Naive thymus-derived CD4-positive, alpha-beta T cell (primary cell): ENCODE results near the gene SLC16A12. TPM values are rescaled to one million over a fixed set of nuclear protein-coding genes. Genes with fewer than 3 reads are reported as not detected.
A peak's percentile ranks its signal among the peaks of the same experiment; 100 is the strongest.

ENCODE experiments used
- ATAC-seq: fragments of 150-1000 bp; cut with Tn5 transposase; 2 replicates; pipeline ENCODE4 v1.10.0; 2021; ENCODE audit warnings: mild to moderate bottlenecking, moderate library complexity
- CTCF ChIA-PET: fragments of 350-600 bp; sonication (Branson Sonifier 250); formaldehyde crosslinking; loops from one replicate; lab custom pipeline; 2021; ENCODE audit warnings: antibody characterized with exemption; lab: Charles Lee
- POLR2A ChIA-PET: fragments of 350-600 bp; sonication (Branson Sonifier 250); formaldehyde crosslinking; loops from one replicate; lab custom pipeline; 2021; ENCODE audit warnings: antibody characterized with exemption, inconsistent platforms; lab: Charles Lee
- DNase-seq, 9 donors: peaks; one replicate each; pipeline versions ENCODE4 v3.0.0 to v3.0.0-alpha.2; 2020 to 2022; ENCODE audit warnings: mixed read lengths in 1 of 9
- H3K27ac ChIP-seq: one replicate; pipeline ENCODE4 v1.7.0; 2013; ENCODE audit warnings: mild to moderate bottlenecking, low read depth, low read length, moderate library complexity
- H3K27me3 ChIP-seq, 2 donors: one replicate each; pipeline ENCODE4 v1.7.0; 2013; ENCODE audit warnings: low read length in 2 of 2, mild to moderate bottlenecking in 2 of 2, moderate library complexity in 2 of 2; ENCODE audit not compliant: control insufficient read depth in 2 of 2, insufficient read depth in 2 of 2
- H3K36me3 ChIP-seq, 3 experiments: 1 replicate in 2 of 3; 2 replicates in 1 of 3; pipeline ENCODE4 v1.7.0; 2013; ENCODE audit warnings: low read length in 3 of 3, mild to moderate bottlenecking in 3 of 3, moderate library complexity in 1 of 3; ENCODE audit not compliant: insufficient read depth in 3 of 3, control insufficient read depth in 2 of 3
- H3K4me1 ChIP-seq, 2 donors: one replicate each; pipeline ENCODE4 v1.7.0; 2013; ENCODE audit warnings: low read length in 2 of 2, mild to moderate bottlenecking in 2 of 2, moderate library complexity in 1 of 2; ENCODE audit not compliant: control insufficient read depth in 2 of 2, insufficient read depth in 2 of 2
- H3K4me3 ChIP-seq: 2 replicates; pipeline ENCODE4 v1.7.0; 2013; ENCODE audit warnings: mild to moderate bottlenecking, low read length
- H3K9me3 ChIP-seq, 3 experiments: 1 replicate in 2 of 3; 2 replicates in 1 of 3; pipeline ENCODE4 v1.7.0; 2013; ENCODE audit warnings: low read length in 3 of 3; ENCODE audit not compliant: control insufficient read depth in 2 of 3
- H3K27ac Mint-ChIP-seq, 9 donors: one replicate each; pipeline ENCODE4 v1.8.0; 2020 to 2022; ENCODE audit warnings: mixed read lengths in 9 of 9, mild to moderate bottlenecking in 8 of 9, moderate library complexity in 5 of 9, inconsistent platforms in 2 of 9
- H3K27me3 Mint-ChIP-seq, 5 donors: one replicate each; pipeline ENCODE4 v1.8.0; 2021 to 2022; ENCODE audit warnings: mixed read lengths in 5 of 5, mild to moderate bottlenecking in 1 of 5
- H3K36me3 Mint-ChIP-seq, 5 donors: one replicate each; pipeline ENCODE4 v1.8.0; 2020 to 2022; ENCODE audit warnings: mixed read lengths in 5 of 5, mild to moderate bottlenecking in 3 of 5, inconsistent platforms in 1 of 5
- H3K4me1 Mint-ChIP-seq, 7 donors: one replicate each; pipeline ENCODE4 v1.8.0; 2020 to 2022; ENCODE audit warnings: mixed read lengths in 7 of 7, mild to moderate bottlenecking in 3 of 7, inconsistent platforms in 1 of 7
- H3K4me3 Mint-ChIP-seq, 10 donors: one replicate each; pipeline ENCODE4 v1.8.0; 2020 to 2022; ENCODE audit warnings: mild to moderate bottlenecking in 10 of 10, mixed read lengths in 10 of 10, moderate library complexity in 6 of 10, inconsistent platforms in 2 of 10
- H3K9me3 Mint-ChIP-seq, 11 donors: one replicate each; pipeline ENCODE4 v1.8.0; 2020 to 2022; ENCODE audit warnings: mixed read lengths in 11 of 11, mild to moderate bottlenecking in 4 of 11, inconsistent platforms in 1 of 11, moderate library complexity in 1 of 11
- intact Hi-C, 2 donors: fragments of 100-400 bp; cut with micrococcal nuclease; formaldehyde crosslinking; loops; one replicate each; pipeline ENCODE4 v1.15.1; 2023
- polyA plus RNA-seq, 2 donors: library from polyadenylated mRNA; unstranded; fragments of 300-500 nt; fragmentation: Illumina TruSeq; gene quantifications; one replicate each; pipeline ENCODE4 v1.2.3, GENCODE V29; 2021
- total RNA-seq, 6 experiments: library from RNA in 5 of 6; stranded (reverse) in 5 of 6; gene quantifications; 1 replicate in 5 of 6; 2 replicates in 1 of 6; pipeline ENCODE4 v1.2.3 and lab custom pipeline; 2021 to 2026

The SLC16A12 gene
- not detected for total RNA-seq
- not detected for polyA plus RNA-seq
- not detected for total RNA-seq (lab: John Stamatoyannopoulos, UW)

- intact Hi-C loops, result no loop called here
- Mint-ChIP-seq H3K4me1 (peaks cover 0 to 17% (median 11%) of the 10 kb centered on the region in 7 donors), H3K4me3 (peak within 1 kb of the TSS in 7 of 10 donors; percentile 14 to 66 (median 46)), H3K27ac (no peak within 1 kb of the TSS), H3K9me3 (peaks cover 0 to 2% (median 0%) of the 10 kb centered on the region in 11 donors), H3K27me3 (peaks cover 54 to 80% (median 74%) of the 10 kb centered on the region in 5 donors), H3K36me3 (no peaks in the 10 kb centered on the region)
- ATAC-seq (peak; percentile 20), DNase-seq (no peak)
- no peak within 1 kb of the TSS for H3K27ac ChIP-seq
- no peaks in the 10 kb centered on the region for H3K36me3 ChIP-seq
- no peaks in the 10 kb centered on the region for H3K9me3 ChIP-seq
- ChIA-PET CTCF (interaction anchor here (0.6 kb wide), 1 partner anchor 1219 kb away, joined by 3 read pairs; no protein-coding TSS in a partner anchor), POLR2A (no interaction called here)
- H3K4me1 ChIP-seq, result no peaks in the 10 kb centered on the region
- no peaks in the 10 kb centered on the region for H3K27me3 ChIP-seq
- H3K4me3 ChIP-seq, result no peak within 1 kb of the TSS
Measured at GRCh38 chr10:89535171-89536012, at the start of gene SLC16A12. Gene SLC16A12, minus strand, starts transcription at chr10:89535594. Its CDS starts 73,016 bp downstream, at chr10:89462578.

- H3K4me1 ChIP-seq, result no peaks in the 10 kb centered on the region
- no peak overlapping the region for H3K4me3 Mint-ChIP-seq
- no peaks in the 10 kb centered on the region for H3K36me3 ChIP-seq
- no peaks in the 10 kb centered on the region for H3K9me3 ChIP-seq
- no peaks in the 10 kb centered on the region for H3K4me1 Mint-ChIP-seq
- no peaks in the 10 kb centered on the region for H3K9me3 Mint-ChIP-seq
- H3K27ac Mint-ChIP-seq, result no peak overlapping the region
- no peak overlapping the region for H3K27ac ChIP-seq
- no peaks in the 10 kb centered on the region for H3K27me3 Mint-ChIP-seq
- ChIA-PET CTCF (no interaction called here), POLR2A (no interaction called here)
- ATAC-seq (no peak), DNase-seq (no peak)
- peaks cover 0 to 6% (median under 1%) of the 10 kb centered on the region in 5 donors for H3K36me3 Mint-ChIP-seq
- no peaks in the 10 kb centered on the region for H3K27me3 ChIP-seq
- no peak overlapping the region for H3K4me3 ChIP-seq
- intact Hi-C loops, result no loop called here
Measured at GRCh38 chr10:89582022-89582421, 46.6 kb upstream of the SLC16A12 start.

GRCh38 chr10:89580243-89580642 is 44.8 kb upstream of the SLC16A12 start:
- Histone ChIP-seq H3K36me3 (no peaks in the 10 kb centered on the region), H3K27me3 (no peaks in the 10 kb centered on the region), H3K4me1 (no peaks in the 10 kb centered on the region), H3K9me3 (no peaks in the 10 kb centered on the region), H3K27ac (no peak overlapping the region), H3K4me3 (no peak overlapping the region)
- Mint-ChIP-seq H3K4me3 (no peak overlapping the region), H3K9me3 (peaks cover 0 to 1% (median 0%) of the 10 kb centered on the region in 11 donors), H3K4me1 (no peaks in the 10 kb centered on the region), H3K36me3 (peaks cover 0 to 6% (median 0%) of the 10 kb centered on the region in 5 donors), H3K27ac (no peak overlapping the region), H3K27me3 (no peaks in the 10 kb centered on the region)
- intact Hi-C loops, result no loop called here
- DNase-seq, result no peak
- no peak for ATAC-seq
- ChIA-PET POLR2A (no interaction called here), CTCF (no interaction called here)

GRCh38 chr10:89576696-89577095 is 41.3 kb upstream of the SLC16A12 start:
- H3K27me3 Mint-ChIP-seq, result no peaks in the 10 kb centered on the region
- no peaks in the 10 kb centered on the region for H3K27me3 ChIP-seq
- POLR2A ChIA-PET, result no interaction called here
- H3K27ac ChIP-seq, result no peak overlapping the region
- no peaks in the 10 kb centered on the region for H3K4me1 Mint-ChIP-seq
- no peaks in the 10 kb centered on the region for H3K36me3 ChIP-seq
- no peaks in the 10 kb centered on the region for H3K4me1 ChIP-seq
- intact Hi-C loops, result no loop called here
- CTCF ChIA-PET, result no interaction called here
- no peak overlapping the region for H3K4me3 Mint-ChIP-seq
- H3K9me3 Mint-ChIP-seq, result peaks cover 0 to 1% (median 0%) of the 10 kb centered on the region in 11 donors
- H3K36me3 Mint-ChIP-seq, result no peaks in the 10 kb centered on the region
- H3K9me3 ChIP-seq, result no peaks in the 10 kb centered on the region
- ATAC-seq, result no peak
- no peak for DNase-seq
- no peak overlapping the region for H3K27ac Mint-ChIP-seq
- no peak overlapping the region for H3K4me3 ChIP-seq

GRCh38 chr10:89576022-89576421 is 40.6 kb upstream of the SLC16A12 start:
- intact Hi-C loops, result no loop called here
- no peak for ATAC-seq
- H3K27ac ChIP-seq, result no peak overlapping the region
- POLR2A ChIA-PET, result no interaction called here
- no peaks in the 10 kb centered on the region for H3K36me3 Mint-ChIP-seq
- no peak overlapping the region for H3K27ac Mint-ChIP-seq
- H3K9me3 ChIP-seq, result no peaks in the 10 kb centered on the region
- H3K4me1 Mint-ChIP-seq, result no peaks in the 10 kb centered on the region
- no peaks in the 10 kb centered on the region for H3K27me3 ChIP-seq
- no peak for DNase-seq
- no peaks in the 10 kb centered on the region for H3K4me1 ChIP-seq
- H3K4me3 Mint-ChIP-seq, result no peak overlapping the region
- no peak overlapping the region for H3K4me3 ChIP-seq
- H3K36me3 ChIP-seq, result no peaks in the 10 kb centered on the region
- peaks cover 0 to 1% (median 0%) of the 10 kb centered on the region in 11 donors for H3K9me3 Mint-ChIP-seq
- CTCF ChIA-PET, result no interaction called here
- H3K27me3 Mint-ChIP-seq, result no peaks in the 10 kb centered on the region

- no peak overlapping the region for H3K27ac Mint-ChIP-seq
- ATAC-seq (no peak), DNase-seq (no peak)
- peaks cover 0 to 1% (median 0%) of the 10 kb centered on the region in 7 donors for H3K4me1 Mint-ChIP-seq
- peaks cover 0 to 1% (median 0%) of the 10 kb centered on the region in 11 donors for H3K9me3 Mint-ChIP-seq
- H3K36me3 ChIP-seq, result no peaks in the 10 kb centered on the region
- H3K4me3 ChIP-seq, result no peak overlapping the region
- H3K36me3 Mint-ChIP-seq, result no peaks in the 10 kb centered on the region
- H3K9me3 ChIP-seq, result no peaks in the 10 kb centered on the region
- H3K27ac ChIP-seq, result no peak overlapping the region
- POLR2A ChIA-PET, result no interaction called here
- CTCF ChIA-PET, result no interaction called here
- no peaks in the 10 kb centered on the region for H3K27me3 Mint-ChIP-seq
- H3K27me3 ChIP-seq, result no peaks in the 10 kb centered on the region
- H3K4me1 ChIP-seq, result no peaks in the 10 kb centered on the region
- intact Hi-C loops, result no loop called here
- H3K4me3 Mint-ChIP-seq, result no peak overlapping the region
Measured at GRCh38 chr10:89575031-89575430, 39.6 kb upstream of the SLC16A12 start.
